ENCODE measurements around the gene PPP2R2C.

Gene PPP2R2C

GRCh38 chr4:6493658-6494304 lies 21.4 kb upstream of the PPP2R2C start:
- FAIRE-seq, result no peak

GRCh38 chr4:6492861-6493657 lies 20.6 kb upstream of the PPP2R2C start:
- no peak for FAIRE-seq

- no peak for FAIRE-seq
Observed at GRCh38 chr4:6492027-6492590, 19.7 kb upstream of the PPP2R2C start.

- no peak for FAIRE-seq
Observed at GRCh38 chr4:6491235-6491634, 18.8 kb upstream of the PPP2R2C start.

- no peak for FAIRE-seq
Observed at GRCh38 chr4:6489927-6490326, 17.5 kb upstream of the PPP2R2C start.

- FAIRE-seq, result no peak
Observed at GRCh38 chr4:6487466-6487865, 15.1 kb upstream of the PPP2R2C start.

- FAIRE-seq, result no peak
Observed at GRCh38 chr4:6480534-6481088, 8.2 kb upstream of the PPP2R2C start.

- FAIRE-seq, result no peak
Observed at GRCh38 chr4:6478546-6479220, 6.3 kb upstream of the PPP2R2C start.

GRCh38 chr4:6476893-6477292 lies 4.5 kb upstream of the PPP2R2C start:
- no peak for FAIRE-seq

- no peak for FAIRE-seq
Observed at GRCh38 chr4:6475492-6476020, 3.1 kb upstream of the PPP2R2C start.

- FAIRE-seq, result no peak
Observed at GRCh38 chr4:6474705-6475457, 2.5 kb upstream of the PPP2R2C start.

- no peak for FAIRE-seq
Observed at GRCh38 chr4:6474053-6474568, 1.7 kb upstream of the PPP2R2C start.

GRCh38 chr4:6473264-6474052 lies 1.0 kb upstream of the PPP2R2C start:
- no peak for FAIRE-seq

GRCh38 chr4:6472008-6472386 lies 417 bp downstream of the PPP2R2C start:
- FAIRE-seq, result no peak

GRCh38 chr4:6471307-6472007 lies 957 bp downstream of the PPP2R2C start:
- no peak for FAIRE-seq

GRCh38 chr4:6470502-6471306 lies 1.7 kb downstream of the PPP2R2C start:
- FAIRE-seq, result no peak

GRCh38 chr4:6469898-6470501 lies 2.4 kb downstream of the PPP2R2C start:
- no peak for FAIRE-seq

GRCh38 chr4:6469144-6469543 lies 3.3 kb downstream of the PPP2R2C start:
- FAIRE-seq, result no peak

GRCh38 chr4:6468376-6468775 lies 4.0 kb downstream of the PPP2R2C start:
- no peak for FAIRE-seq

Measured in A204.1 (cell line).